IMR-90 (cell line): ENCODE results near the gene GUCY1A2. TPM values are rescaled to one million over a fixed set of nuclear protein-coding genes. Genes with fewer than 3 reads are reported as not detected.

Experiments
- ATAC-seq: fragments of 200-7000 bp; cut with Tn5 transposase; 2 replicates; pipeline ENCODE4 v1.9.1; 2020; ENCODE audit warnings: low read depth, mild to moderate bottlenecking, moderate library complexity
- BruUV-seq: library from RNA; stranded (reverse); fragments of 400-500 nt; replicated peaks from 2 replicates; lab custom pipeline; 2021; lab: Mats Ljungman, UMichigan
- CTCF ChIA-PET: fragments of 300-600 bp; formaldehyde crosslinking; extraction: SDS; loops from one replicate; lab custom pipeline; 2021; ENCODE audit warnings: antibody characterized with exemption; lab: Yijun Ruan, JAX
- POLR2A ChIA-PET: fragments of 300-600 bp; sonication (Branson Sonifier 250); formaldehyde crosslinking; loops from one replicate; lab custom pipeline; 2022; ENCODE audit warnings: antibody characterized with exemption; ENCODE audit not compliant: unreplicated experiment; lab: Charles Lee
- DNase-seq: peaks from one replicate; pipeline ENCODE4 v3.0.0; 2013
- H2AFZ ChIP-seq: replicated peaks from 2 replicates; pipeline ENCODE3; 2013; ENCODE audit warnings: low read length, mild to moderate bottlenecking; ENCODE audit not compliant: poor library complexity
- H2AK5ac ChIP-seq: 2 replicates; pipeline ENCODE4 v1.6.1; 2013; ENCODE audit warnings: low read depth, low read length, inconsistent platforms
- H2AK9ac ChIP-seq: replicated peaks from 2 replicates; pipeline ENCODE3; 2013; ENCODE audit warnings: mild to moderate bottlenecking, low read depth, low read length, moderate library complexity; ENCODE audit not compliant: poor library complexity
- H2BK120ac ChIP-seq: 2 replicates; pipeline ENCODE4 v1.6.1; 2013; ENCODE audit warnings: low read depth, low read length, inconsistent platforms
- H2BK15ac ChIP-seq: 3 replicates; pipeline ENCODE4 v1.6.1; 2013; ENCODE audit warnings: low read depth, low read length, inconsistent platforms
- H2BK20ac ChIP-seq: 2 replicates; pipeline ENCODE4 v1.6.1; 2013; ENCODE audit warnings: low read depth, mild to moderate bottlenecking, inconsistent platforms, low read length, moderate library complexity
- H2BK5ac ChIP-seq: 2 replicates; pipeline ENCODE4 v1.6.1; 2013; ENCODE audit warnings: mild to moderate bottlenecking, low read depth, low read length, inconsistent platforms; ENCODE audit not compliant: poor library complexity, severe bottlenecking
- H3K14ac ChIP-seq: replicated peaks from 2 replicates; pipeline ENCODE4 v1.6.1; 2013; ENCODE audit warnings: low read depth, low read length, inconsistent platforms
- H3K18ac ChIP-seq: 2 replicates; pipeline ENCODE4 v1.6.1; 2013; ENCODE audit warnings: low read depth, low read length, control low read depth
- H3K23ac ChIP-seq: 2 replicates; pipeline ENCODE4 v1.6.1; 2013; ENCODE audit warnings: low read depth, low read length, inconsistent platforms
- H3K27ac ChIP-seq: 2 replicates; pipeline ENCODE4 v1.5.1; 2013; ENCODE audit warnings: mild to moderate bottlenecking, control low read depth, low read length; ENCODE audit not compliant: insufficient read depth
- H3K27me3 ChIP-seq: 2 replicates; pipeline ENCODE4 v1.6.1; 2013; ENCODE audit warnings: low read length; ENCODE audit not compliant: control insufficient read depth, insufficient read depth
- H3K36me3 ChIP-seq: 2 replicates; pipeline ENCODE4 v1.6.1; 2013; ENCODE audit warnings: low read length, mixed read lengths; ENCODE audit not compliant: control insufficient read depth, insufficient read depth
- H3K4ac ChIP-seq: 2 replicates; pipeline ENCODE4 v1.6.1; 2013; ENCODE audit warnings: low read depth, low read length, inconsistent platforms
- H3K4me1 ChIP-seq: 2 replicates; pipeline ENCODE4 v1.6.1; 2013; ENCODE audit warnings: low read length, mixed read lengths; ENCODE audit not compliant: control insufficient read depth, insufficient read depth
- H3K4me2 ChIP-seq: 2 replicates; pipeline ENCODE4 v1.6.1; 2013; ENCODE audit warnings: low read depth, mild to moderate bottlenecking, control low read depth, low read length, moderate library complexity
- H3K4me3 ChIP-seq: 2 replicates; pipeline ENCODE4 v1.5.1; 2013; ENCODE audit warnings: low read depth, mild to moderate bottlenecking, control low read depth, low read length, moderate library complexity; ENCODE audit not compliant: insufficient read depth
- H3K56ac ChIP-seq: 2 replicates; pipeline ENCODE4 v1.6.1; 2013; ENCODE audit warnings: low read length, inconsistent platforms; ENCODE audit not compliant: insufficient read depth; ENCODE audit errors: extremely low read depth
- H3K79me1 ChIP-seq, 2 experiments: 2 replicates each; pipeline ENCODE4 v1.6.1; 2013; ENCODE audit warnings: low read length in 2 of 2, inconsistent platforms in 1 of 2, low read depth in 1 of 2
- H3K9ac ChIP-seq: 2 replicates; pipeline ENCODE4 v1.6.1; 2013; ENCODE audit warnings: low read depth, low read length, control low read depth
- H3K9me1 ChIP-seq: 2 replicates; pipeline ENCODE4 v1.6.1; 2013; ENCODE audit warnings: low read length, inconsistent platforms; ENCODE audit not compliant: insufficient read depth
- H3K9me3 ChIP-seq: 2 replicates; pipeline ENCODE4 v1.6.1; 2013; ENCODE audit warnings: low read length; ENCODE audit not compliant: control insufficient read depth, insufficient read depth
- H4K20me1 ChIP-seq: 2 replicates; pipeline ENCODE4 v1.6.1; 2013; ENCODE audit warnings: low read length, inconsistent platforms; ENCODE audit not compliant: insufficient read depth
- H4K5ac ChIP-seq: 2 replicates; pipeline ENCODE4 v1.6.1; 2013; ENCODE audit warnings: mild to moderate bottlenecking, low read depth, low read length, control low read depth
- H4K8ac ChIP-seq, 2 experiments: 2 replicates each; pipeline ENCODE4 v1.6.1; 2013; ENCODE audit warnings: low read depth in 2 of 2, low read length in 2 of 2, control low read depth in 1 of 2, inconsistent platforms in 1 of 2
- H4K91ac ChIP-seq: 2 replicates; pipeline ENCODE4 v1.6.1; 2013; ENCODE audit warnings: low read depth, low read length, inconsistent platforms; ENCODE audit not compliant: insufficient read depth
- BHLHE40 ChIP-seq: fragments of 150-350 bp; IDR thresholded peaks from 2 replicates; pipeline ENCODE4 v1.6.1; 2016; ENCODE audit warnings: mild to moderate bottlenecking, low read depth, low read length
- CEBPB ChIP-seq: IDR thresholded peaks from 2 replicates; pipeline ENCODE4 v1.6.1; 2012; ENCODE audit warnings: low read depth, low read length, improper control_type of control experiment
- CHD1 ChIP-seq: IDR thresholded peaks from 2 replicates; pipeline ENCODE4 v1.6.1; 2012; ENCODE audit warnings: low read depth, low read length, improper control_type of control experiment
- CTCF ChIP-seq: conservative IDR thresholded peaks from 2 replicates; pipeline ENCODE4 v1.5.1; 2012; ENCODE audit warnings: mild to moderate bottlenecking, low read depth, low read length, improper control_type of control experiment
- ELK1 ChIP-seq: fragments of 150-350 bp; IDR thresholded peaks from 2 replicates; pipeline ENCODE4 v1.6.1; 2016; ENCODE audit warnings: low read depth, mild to moderate bottlenecking, low read length, moderate library complexity, borderline replicate concordance
- FOS ChIP-seq: fragments of 150-350 bp; IDR thresholded peaks from 2 replicates; pipeline ENCODE4 v1.6.1; 2016; ENCODE audit warnings: low read depth, low read length
- MAFK ChIP-seq: IDR thresholded peaks from 2 replicates; pipeline ENCODE4 v1.6.1; 2012; ENCODE audit warnings: low read depth, low read length, improper control_type of control experiment
- MAZ ChIP-seq: IDR thresholded peaks from 2 replicates; pipeline ENCODE4 v1.6.1; 2012; ENCODE audit warnings: low read depth, mild to moderate bottlenecking, low read length, improper control_type of control experiment, moderate library complexity, borderline replicate concordance
- NFE2L2 ChIP-seq: fragments of 150-350 bp; IDR thresholded peaks from 2 replicates; pipeline ENCODE4 v1.6.1; 2016; ENCODE audit warnings: low read depth, mild to moderate bottlenecking, low read length
- POLR2A ChIP-seq: IDR thresholded peaks from 2 replicates; pipeline ENCODE4 v1.6.1; 2012; ENCODE audit warnings: mild to moderate bottlenecking, low read depth, low read length
- RAD21 ChIP-seq: IDR thresholded peaks from 2 replicates; pipeline ENCODE4 v1.6.1; 2012; ENCODE audit warnings: low read length, improper control_type of control experiment
- RFX5 ChIP-seq: IDR thresholded peaks from 2 replicates; pipeline ENCODE4 v1.8.0; 2012; ENCODE audit warnings: low read depth, mild to moderate bottlenecking, low read length, moderate library complexity
- SMC3 ChIP-seq: fragments of 150-350 bp; IDR thresholded peaks from 2 replicates; pipeline ENCODE4 v1.6.1; 2016; ENCODE audit warnings: low read depth, mild to moderate bottlenecking, antibody characterized with exemption, low read length, moderate library complexity
- USF2 ChIP-seq: fragments of 150-350 bp; IDR thresholded peaks from 2 replicates; pipeline ENCODE4 v1.6.1; 2017; ENCODE audit warnings: mild to moderate bottlenecking, antibody characterized with exemption, low read length, low read depth
- WGBS, 2 experiments: methylation state at CpG; one replicate each; pipeline versions ENCODE4 v1.1.5 to v1.1.7; 2013; ENCODE audit warnings: missing lambda C conversion rate in 2 of 2; ENCODE audit not compliant: insufficient read length in 1 of 2; ENCODE audit errors: extremely low coverage in 2 of 2; 5-methylcytosine and 5-hydroxymethylcytosine counted together
- dilution Hi-C: fragments of 300-500 bp; cut with HindIII; formaldehyde crosslinking; loops from one replicate; pipeline ENCODE4 v1.14.3; 2018; ENCODE audit warnings: low sequenced_read_pairs; ENCODE audit not compliant: unreplicated experiment
- in situ Hi-C: fragments of 300-500 bp; cut with MboI; formaldehyde crosslinking; loops from 3 replicates; pipeline ENCODE4 v1.14.3; 2019; ENCODE audit warnings: low sequenced_read_pairs, inconsistent platforms, mixed read lengths
- intact Hi-C: fragments of 100-400 bp; cut with micrococcal nuclease; formaldehyde crosslinking; loops from 2 replicates; pipeline ENCODE4 v1.10.0; 2022
- polyA plus RNA-seq, 3 experiments: library from polyadenylated mRNA; depleted of rRNA; stranded (reverse); fragments of >200 nt; gene quantifications; 2 replicates each; pipeline ENCODE4 v1.2.3, GENCODE V29; 2012; ENCODE audit warnings: low replicate concordance in 1 of 3
- total RNA-seq: library from RNA; depleted of rRNA; stranded (reverse); fragments of >200 nt; gene quantifications from 2 replicates; pipeline ENCODE4 v1.2.3, GENCODE V29; 2012

GUCY1A2 gene
- total and polyA plus RNA-seq, 2 of the 4 experiments (the other 2 are of a cell fraction): under 0.01 to 0.03 TPM

DNA sequence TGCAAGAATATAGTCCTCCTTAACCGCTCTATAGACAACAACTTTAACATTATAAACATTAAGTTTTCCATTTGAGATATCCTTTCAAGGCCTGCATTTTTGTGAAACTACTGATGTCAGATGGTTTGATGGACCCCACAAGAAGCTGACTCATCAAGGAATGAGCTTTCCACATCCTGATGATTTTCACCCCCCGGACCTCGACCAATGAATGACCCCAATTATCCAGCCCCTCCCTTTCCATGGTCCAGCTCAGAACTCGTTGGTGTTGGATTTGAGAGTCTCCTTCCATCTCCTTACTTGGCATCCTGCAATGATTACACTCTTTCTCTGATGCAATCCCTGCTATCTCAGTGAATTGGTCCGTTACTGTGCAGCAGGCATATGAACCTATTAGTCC is 31.8 kb upstream of the GUCY1A2 start:
- no peak overlapping the region for H3K23ac ChIP-seq
- no peak overlapping the region for H2AFZ ChIP-seq
- dilution Hi-C loops (no loop called here), in situ Hi-C loops (no loop called here), intact Hi-C loops (no loop called here)
- H3K27me3 ChIP-seq: no peaks in the 10 kb centered on the region
- H3K4ac ChIP-seq: no peak overlapping the region
- H2AK9ac ChIP-seq: no peak overlapping the region
- H2BK120ac ChIP-seq: no peak overlapping the region
- no peak overlapping the region for H2AK5ac ChIP-seq
- H3K9me1 ChIP-seq: no peaks in the 10 kb centered on the region
- ATAC-seq: no peak
- no peaks in the 10 kb centered on the region for H3K4me1 ChIP-seq
- BruUV-seq: no TSS peak
- no peak overlapping the region for H2BK5ac ChIP-seq
- no peak overlapping the region for H3K9ac ChIP-seq
- H3K4me2 ChIP-seq: no peak overlapping the region
- no CpG with 5 or more reads among the region's 5 CpGs for WGBS, 2 experiments
- H3K27ac ChIP-seq: no peak overlapping the region
- peaks cover 8% of the 10 kb centered on the region for H3K9me3 ChIP-seq
- H2BK15ac ChIP-seq: no peak overlapping the region
- no peak overlapping the region for H4K5ac ChIP-seq
- no peak overlapping the region for H4K91ac ChIP-seq
- H4K8ac ChIP-seq: no peak overlapping the region
- H3K36me3 ChIP-seq: no peaks in the 10 kb centered on the region
- H3K18ac ChIP-seq: no peak overlapping the region
- ChIA-PET POLR2A (no interaction called here), CTCF (no interaction called here)
- TF ChIP-seq USF2: no peak
- TF ChIP-seq MAZ: no peak
- TF ChIP-seq FOS: no peak
- TF ChIP-seq RAD21: no peak
- no peak for TF ChIP-seq NFE2L2
- no peak for TF ChIP-seq POLR2A
- no peak for TF ChIP-seq RFX5
- TF ChIP-seq ELK1: no peak
- no peak for TF ChIP-seq CHD1
- TF ChIP-seq CEBPB: no peak
- no peak for TF ChIP-seq SMC3
- TF ChIP-seq BHLHE40: no peak
- TF ChIP-seq MAFK: no peak
- TF ChIP-seq CTCF: no peak
- H3K56ac ChIP-seq: no peak overlapping the region
- no peak for DNase-seq
- no peak overlapping the region for H3K4me3 ChIP-seq
- no peak overlapping the region for H3K14ac ChIP-seq
- no peaks in the 10 kb centered on the region for H3K79me1 ChIP-seq
- H4K20me1 ChIP-seq: no peaks in the 10 kb centered on the region
- H2BK20ac ChIP-seq: no peak overlapping the region
